HG03095 (cell line): ENCODE data around the gene MUC21.
"Not testable (repeated sequence)": the region's sequence is repeated elsewhere in the genome, so short reads cannot be mapped to it uniquely, and the experiment has no call there.

ENCODE experiments used
- ATAC-seq: cut with Tn5 transposase; IDR thresholded peaks from one replicate; pipeline ENCODE4 v1.9.1; 2021; ENCODE audit warnings: moderate library complexity; ENCODE audit not compliant: unreplicated experiment

Gene MUC21

GRCh38 chr6:30966154-30966553 lies 17.4 kb upstream of the MUC21 start:
- no peak for ATAC-seq

DNA sequence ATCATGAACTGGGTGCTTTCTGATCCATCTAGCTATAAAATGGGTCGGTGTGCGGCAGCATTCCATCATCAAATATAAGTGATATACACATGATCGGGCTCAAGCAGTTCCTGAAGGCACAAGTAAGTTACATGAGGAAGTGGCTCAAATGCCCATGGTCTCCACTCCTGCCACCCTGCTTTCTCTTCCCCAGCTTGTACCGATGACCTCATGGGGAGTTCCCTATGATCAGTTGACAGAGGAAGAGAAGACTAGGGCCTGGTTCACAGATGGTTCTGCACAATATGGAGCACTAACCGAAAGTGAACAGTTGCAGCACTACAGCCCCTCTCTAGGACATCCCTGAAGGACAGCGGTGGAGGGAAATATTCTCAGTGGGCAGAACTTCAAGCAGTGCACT lies 14.3 kb upstream of the MUC21 start:
- not testable (repeated sequence) for ATAC-seq

DNA sequence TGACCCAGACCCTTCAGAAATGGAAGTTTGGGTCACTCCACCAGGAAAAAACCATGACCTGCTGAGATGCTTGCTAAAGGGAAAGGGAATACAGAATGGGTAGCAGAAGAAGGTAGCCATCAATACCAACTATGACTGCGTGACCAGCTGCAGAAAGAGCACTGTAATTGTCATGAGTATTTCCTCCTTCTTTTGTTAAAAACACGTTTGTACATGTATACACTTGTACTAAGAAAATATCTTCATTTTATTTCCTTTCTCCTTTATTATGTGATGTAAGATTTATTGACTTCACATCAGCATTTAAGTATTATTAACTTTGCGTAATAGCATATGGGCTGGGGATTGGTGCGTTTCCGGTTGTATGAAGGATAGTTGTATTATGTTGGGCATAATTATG lies 12.6 kb upstream of the MUC21 start:
- no peak for ATAC-seq

DNA sequence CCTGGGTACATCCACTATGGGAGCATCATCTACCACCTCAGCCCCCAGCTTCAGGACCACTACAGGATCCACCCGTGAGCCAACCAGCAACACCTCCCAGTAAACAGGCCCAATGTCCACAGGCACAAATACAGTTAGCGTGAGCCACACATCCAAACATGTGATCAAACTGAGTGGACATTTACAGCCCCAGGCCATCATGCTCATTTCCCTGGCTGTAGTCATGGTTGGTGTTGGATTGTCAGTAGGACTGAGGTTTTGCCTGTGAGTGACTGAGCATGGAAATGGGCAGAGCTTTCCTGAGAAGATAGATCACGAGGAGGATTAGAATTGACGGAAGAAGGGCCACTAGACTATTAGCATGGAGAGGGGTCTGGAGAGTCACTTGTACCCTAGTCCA lies 10.7 kb upstream of the MUC21 start:
- ATAC-seq, result no peak

DNA sequence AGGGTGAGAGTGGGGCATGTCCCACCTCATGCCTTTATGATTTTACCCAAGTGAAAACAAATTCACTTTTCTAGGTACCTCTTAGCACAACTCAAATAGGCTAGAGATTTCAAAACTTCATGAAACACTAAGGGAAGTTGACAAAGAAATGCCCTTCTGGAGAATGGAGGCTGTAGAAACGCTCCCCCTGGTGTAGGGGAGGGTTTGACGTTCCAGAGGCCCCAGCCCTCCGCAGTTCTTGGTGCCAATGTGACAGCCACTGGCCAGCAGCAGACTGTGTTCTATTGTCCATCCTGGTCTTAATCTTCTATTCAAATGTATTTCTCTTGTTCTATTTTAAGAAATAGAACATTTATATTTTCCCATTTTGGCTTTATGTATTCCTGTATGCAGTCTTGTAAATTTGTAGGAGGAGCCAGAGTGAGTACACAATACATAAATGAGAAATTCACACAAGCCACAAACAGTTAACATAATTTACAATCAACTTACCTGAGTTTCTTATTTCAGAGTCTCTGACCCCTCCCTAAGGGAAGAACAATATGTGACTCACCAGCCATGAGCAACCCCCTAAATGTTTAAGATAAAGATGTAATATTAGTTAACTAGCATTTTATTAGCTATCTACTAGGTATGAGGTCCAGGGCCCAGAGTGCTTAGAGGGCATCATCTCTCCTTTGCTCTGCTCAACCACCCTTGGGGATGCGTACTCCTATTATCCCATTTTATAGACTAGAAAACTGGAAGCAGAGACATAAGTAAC lies 8.8 kb upstream of the MUC21 start:
- ATAC-seq, result no peak

DNA sequence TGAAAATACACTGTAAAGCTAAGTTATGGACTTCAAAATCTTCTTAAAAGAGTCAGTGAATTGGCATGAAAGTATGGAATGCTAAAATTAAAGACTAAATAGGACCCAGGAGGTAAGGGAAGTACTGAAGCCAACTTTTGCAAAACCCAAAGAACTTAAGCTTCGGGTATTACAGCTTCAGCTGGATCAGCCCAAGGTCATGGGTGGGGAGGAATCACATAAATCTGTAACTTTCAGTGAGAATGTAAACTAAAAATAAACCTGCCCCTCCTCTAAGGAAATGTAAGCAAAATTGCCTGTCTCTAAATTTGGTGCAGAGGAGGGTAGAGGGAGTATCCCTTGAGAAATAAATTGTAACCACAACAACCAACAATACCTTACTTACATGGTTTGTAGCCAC lies 4.4 kb upstream of the MUC21 start:
- ATAC-seq, result no peak

- no peak for ATAC-seq
These were observed 3.8 kb upstream of the MUC21 start for GRCh38 chr6:30979690-30980089.

GRCh38 chr6:30981942-30982772 lies 1.4 kb upstream of the MUC21 start:
- no peak for ATAC-seq

GRCh38 chr6:30985490-30985889 lies 2.0 kb downstream of the MUC21 start:
- no peak for ATAC-seq

DNA sequence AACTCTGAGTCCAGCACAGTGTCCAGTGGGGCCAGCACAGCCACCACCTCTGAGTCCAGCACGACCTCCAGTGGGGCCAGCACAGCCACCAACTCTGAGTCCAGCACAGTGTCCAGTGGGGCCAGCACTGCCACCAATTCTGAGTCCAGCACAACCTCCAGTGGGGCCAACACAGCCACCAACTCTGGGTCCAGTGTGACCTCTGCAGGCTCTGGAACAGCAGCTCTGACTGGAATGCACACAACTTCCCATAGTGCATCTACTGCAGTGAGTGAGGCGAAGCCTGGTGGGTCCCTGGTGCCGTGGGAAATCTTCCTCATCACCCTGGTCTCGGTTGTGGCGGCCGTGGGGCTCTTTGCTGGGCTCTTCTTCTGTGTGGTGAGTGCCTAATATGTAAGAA lies 3.8 kb downstream of the MUC21 start:
- ATAC-seq, result no peak

GRCh38 chr6:30988209-30988825 lies 4.8 kb downstream of the MUC21 start:
- no peak for ATAC-seq

GRCh38 chr6:30990422-30991086 lies 7.0 kb downstream of the MUC21 start:
- no peak for ATAC-seq

GRCh38 chr6:30991891-30992290 lies 8.4 kb downstream of the MUC21 start:
- ATAC-seq, result no peak

DNA sequence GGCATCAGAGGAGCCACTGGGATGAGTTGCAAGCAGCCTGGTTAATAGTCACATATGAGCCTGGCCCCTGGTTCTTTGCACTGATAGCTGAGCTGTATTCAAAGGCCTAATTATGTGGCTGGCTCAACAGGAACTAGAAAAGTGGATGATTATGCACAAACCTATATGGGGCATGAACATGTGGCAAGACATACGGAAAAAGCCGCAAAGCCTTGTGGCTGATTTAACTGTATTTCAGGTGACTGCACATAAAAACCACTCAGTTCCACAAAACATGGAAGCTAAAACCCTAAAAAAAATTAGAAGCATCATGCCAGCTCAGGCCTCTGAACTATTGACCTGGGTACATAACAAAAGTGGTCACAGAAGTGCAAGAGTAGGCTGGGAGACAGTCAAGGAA lies 13.8 kb downstream of the MUC21 start:
- ATAC-seq, result no peak

DNA sequence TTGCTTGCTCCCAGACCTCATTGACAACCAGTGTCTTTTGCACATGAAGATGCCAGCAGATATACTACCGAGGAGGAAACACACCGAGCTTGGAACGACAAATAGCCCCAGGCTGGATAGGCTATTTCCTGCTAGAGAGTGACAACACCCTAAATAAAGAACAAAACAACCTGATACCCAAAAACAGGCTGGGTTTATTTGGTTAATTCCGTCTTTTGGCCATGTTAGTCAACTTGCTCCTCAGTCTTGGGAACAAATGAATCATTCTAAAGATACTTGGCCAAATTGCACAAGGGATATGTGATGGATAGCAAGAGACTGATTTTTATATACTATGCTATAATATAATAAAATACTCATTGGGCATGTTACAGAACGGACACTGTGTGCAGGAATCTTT lies 15.3 kb downstream of the MUC21 start:
- no peak for ATAC-seq

- not testable (repeated sequence) for ATAC-seq
These were observed 16.7 kb downstream of the MUC21 start for GRCh38 chr6:31000067-31000860.

DNA sequence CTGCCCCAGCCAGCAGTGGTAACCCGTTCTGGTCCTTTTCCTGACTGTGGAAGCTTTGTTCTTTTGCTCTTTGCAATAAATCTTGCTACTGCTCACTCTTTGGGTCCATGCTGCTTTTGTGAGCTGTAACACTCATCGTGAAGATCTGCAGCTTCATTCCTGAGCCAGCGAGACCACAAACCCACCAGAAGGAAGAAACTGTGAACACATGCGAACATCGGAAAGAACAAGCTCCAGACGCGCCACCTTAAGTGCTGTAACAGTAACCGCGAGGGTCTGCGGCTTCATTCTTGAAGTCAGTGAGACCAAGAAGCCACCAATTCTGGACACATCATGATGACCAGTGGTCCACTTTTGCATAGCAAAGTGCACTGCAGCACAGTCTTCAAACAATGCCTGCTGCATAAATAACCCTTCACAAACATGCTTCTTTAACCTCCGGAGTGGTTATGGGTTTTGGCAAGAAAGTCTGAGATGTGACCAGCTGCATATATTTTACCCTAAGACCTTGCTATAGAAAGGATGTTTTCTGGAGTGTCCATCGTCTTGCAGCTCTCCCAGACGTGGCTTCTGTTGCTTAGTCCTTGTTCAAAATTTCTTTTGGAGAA lies 17.9 kb downstream of the MUC21 start:
- ATAC-seq, result no peak

- no peak for ATAC-seq
These were observed 19.0 kb downstream of the MUC21 start for GRCh38 chr6:31002471-31002870.

- ATAC-seq, result no peak
These were observed 21.3 kb downstream of the MUC21 start for GRCh38 chr6:31004794-31005193.
